GM12801 (cell line): ENCODE data around the gene CASKIN1.

ENCODE experiments used
- TF ChIP-seq, protein P1 (sequence below): IDR thresholded peaks from one replicate; pipeline ENCODE4 v1.5.1; 2011; ENCODE audit warnings: control low read depth; ENCODE audit not compliant: insufficient read length; ENCODE audit errors: extremely low read depth

Gene CASKIN1

DNA sequence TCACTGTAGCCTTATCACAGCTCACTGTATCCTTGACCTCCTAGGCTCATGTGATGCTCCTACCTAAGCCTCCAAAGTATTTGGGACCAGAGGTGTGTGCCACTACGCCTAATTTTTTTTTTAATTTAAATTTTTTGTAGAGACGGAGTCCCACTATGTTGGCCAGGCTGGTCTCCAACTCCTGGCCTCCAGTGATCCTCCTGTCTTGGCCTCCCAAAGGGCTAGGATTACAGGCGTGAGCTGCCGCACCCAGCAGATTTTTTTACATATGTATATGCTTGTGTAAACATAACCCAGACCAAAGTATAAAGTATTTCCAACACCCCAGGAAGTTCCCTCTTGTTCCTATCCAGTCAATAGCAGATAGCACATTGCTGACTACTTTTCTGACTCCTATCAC, 19.9 kb upstream of the CASKIN1 start:
- TF ChIP-seq, protein P1, sequence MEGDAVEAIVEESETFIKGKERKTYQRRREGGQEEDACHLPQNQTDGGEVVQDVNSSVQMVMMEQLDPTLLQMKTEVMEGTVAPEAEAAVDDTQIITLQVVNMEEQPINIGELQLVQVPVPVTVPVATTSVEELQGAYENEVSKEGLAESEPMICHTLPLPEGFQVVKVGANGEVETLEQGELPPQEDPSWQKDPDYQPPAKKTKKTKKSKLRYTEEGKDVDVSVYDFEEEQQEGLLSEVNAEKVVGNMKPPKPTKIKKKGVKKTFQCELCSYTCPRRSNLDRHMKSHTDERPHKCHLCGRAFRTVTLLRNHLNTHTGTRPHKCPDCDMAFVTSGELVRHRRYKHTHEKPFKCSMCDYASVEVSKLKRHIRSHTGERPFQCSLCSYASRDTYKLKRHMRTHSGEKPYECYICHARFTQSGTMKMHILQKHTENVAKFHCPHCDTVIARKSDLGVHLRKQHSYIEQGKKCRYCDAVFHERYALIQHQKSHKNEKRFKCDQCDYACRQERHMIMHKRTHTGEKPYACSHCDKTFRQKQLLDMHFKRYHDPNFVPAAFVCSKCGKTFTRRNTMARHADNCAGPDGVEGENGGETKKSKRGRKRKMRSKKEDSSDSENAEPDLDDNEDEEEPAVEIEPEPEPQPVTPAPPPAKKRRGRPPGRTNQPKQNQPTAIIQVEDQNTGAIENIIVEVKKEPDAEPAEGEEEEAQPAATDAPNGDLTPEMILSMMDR, result no peak

DNA sequence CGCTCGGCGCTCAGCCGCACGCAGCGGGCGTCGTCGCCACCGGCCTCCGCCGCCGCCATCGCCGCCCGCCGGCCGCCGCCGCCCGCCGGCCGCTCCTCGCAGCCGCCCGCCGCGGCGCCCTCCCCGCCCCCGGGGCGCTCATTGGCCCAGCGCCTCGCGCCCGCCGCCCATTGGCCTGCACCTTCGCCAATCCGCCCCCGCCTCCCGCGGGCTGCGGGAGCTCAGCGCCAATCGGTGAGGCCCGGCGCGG, 18.2 kb upstream of the CASKIN1 start, which contains the start of gene PGP:
PGP (minus strand) TSS at position 122 of the 250 bp plus-strand sequence; CDS start at position 59, 63 bp downstream.
- TF ChIP-seq, protein P1, result no peak

DNA sequence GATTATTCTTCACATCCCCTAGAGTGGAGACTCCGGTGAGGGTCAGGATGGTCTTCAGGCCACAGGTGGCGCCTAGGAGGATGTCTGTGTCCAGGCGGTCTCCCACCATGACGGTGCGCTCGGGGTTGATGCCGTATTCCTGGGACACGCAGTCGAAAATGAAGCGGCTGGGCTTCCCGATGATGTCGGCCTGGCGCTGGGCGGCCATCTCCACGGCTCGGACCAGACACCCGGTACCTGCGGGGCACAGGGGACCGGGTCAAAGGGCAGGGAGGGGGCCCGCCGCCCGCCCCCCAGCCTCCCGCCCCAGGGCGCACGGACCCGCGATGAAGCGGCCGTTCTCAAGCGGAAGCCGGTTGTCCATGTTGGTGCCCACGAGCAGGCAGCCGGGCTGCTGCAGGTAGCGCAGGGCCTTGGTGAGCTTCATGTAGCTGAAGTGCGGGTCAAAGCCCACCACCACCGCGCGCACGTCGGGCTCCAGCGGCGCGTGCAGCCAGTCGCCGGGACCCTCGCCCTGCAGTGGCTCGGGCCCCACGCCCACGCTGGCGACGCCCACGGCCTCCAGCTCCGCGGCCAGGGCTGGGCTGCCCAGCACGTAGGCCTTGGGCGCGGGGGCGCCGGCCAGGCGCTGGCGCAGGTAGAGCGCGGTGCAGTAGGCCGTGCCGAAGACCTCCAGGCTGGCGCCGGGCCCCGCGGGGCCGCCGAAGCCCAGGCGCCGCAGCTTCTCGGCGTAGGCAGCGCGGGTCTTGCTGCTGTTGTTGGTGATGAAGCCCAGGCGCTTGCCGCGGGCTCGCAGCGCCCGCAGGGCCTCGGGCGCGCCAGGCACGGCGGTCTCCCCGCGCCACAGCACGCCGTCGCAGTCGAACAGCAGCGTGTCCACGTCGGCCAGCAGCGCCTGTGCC, 17.7 kb upstream of the CASKIN1 start:
- TF ChIP-seq, protein P1, result no peak

DNA sequence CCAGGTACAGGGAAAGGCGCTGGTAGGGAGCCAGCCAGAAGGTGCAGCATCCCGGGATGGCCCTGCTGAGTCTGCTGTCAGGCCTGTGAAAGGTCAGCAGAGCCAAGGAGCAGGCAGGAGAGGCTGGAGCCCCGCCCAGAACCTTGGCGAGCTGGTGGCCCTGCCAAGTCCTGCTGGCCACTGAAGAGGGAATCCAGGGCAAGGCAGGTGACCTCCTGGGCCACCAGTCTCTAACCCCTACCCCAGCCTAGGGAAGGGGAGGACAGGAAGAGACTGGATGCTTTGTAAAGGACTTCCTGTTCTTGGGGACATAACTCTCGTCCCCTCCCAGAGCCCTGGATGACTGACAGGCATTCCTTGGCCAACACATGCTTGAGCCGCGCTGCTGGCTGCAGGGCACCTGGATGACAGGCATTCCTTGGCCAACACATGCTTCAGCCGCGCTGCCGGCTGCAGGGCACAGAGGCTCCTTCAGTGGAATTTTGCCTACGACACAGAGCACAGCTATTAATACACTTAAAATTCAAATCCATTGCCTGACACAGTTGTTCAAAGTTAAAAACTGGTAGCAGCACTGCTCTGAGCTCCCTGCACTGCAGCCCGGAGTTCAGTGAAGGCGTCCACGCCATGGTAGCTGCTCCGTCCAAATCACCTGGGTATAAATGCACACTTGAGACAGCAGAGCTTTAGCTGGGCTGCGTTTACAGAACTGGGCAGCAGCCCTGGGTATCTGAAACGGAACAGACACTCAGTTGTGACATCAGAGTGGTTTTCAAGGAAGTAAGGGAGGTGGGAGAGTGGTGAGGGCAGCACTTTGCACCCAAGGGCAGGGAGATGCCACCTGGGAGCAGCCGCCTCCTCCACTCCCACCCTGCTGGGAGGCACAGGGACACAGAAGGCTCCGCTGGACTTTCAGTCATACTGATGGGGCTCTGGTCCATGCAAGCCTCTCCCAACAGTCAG, 16.2 kb upstream of the CASKIN1 start:
- TF ChIP-seq, protein P1, result no peak

DNA sequence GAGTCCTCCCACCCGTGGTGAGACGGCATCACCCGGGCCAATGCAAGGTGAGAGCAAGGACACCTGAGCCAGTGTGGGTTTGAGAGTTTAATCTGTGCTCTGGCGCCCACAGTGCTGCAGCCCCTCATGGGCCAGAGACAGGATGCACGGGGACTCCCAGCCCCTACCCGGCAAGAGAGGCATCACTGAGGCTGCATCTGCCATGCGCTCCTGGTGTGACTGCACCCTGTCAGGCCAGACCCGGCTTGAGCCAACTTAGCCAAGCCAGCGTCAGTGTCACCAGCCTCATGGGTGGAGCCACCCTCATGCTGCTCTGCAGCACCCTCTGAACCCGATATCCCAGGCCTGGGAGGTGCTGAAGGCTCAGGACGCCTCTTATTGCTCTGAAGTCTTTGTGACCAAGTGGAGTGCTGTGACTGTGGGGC, 15.5 kb upstream of the CASKIN1 start:
- TF ChIP-seq, protein P1, result no peak

DNA sequence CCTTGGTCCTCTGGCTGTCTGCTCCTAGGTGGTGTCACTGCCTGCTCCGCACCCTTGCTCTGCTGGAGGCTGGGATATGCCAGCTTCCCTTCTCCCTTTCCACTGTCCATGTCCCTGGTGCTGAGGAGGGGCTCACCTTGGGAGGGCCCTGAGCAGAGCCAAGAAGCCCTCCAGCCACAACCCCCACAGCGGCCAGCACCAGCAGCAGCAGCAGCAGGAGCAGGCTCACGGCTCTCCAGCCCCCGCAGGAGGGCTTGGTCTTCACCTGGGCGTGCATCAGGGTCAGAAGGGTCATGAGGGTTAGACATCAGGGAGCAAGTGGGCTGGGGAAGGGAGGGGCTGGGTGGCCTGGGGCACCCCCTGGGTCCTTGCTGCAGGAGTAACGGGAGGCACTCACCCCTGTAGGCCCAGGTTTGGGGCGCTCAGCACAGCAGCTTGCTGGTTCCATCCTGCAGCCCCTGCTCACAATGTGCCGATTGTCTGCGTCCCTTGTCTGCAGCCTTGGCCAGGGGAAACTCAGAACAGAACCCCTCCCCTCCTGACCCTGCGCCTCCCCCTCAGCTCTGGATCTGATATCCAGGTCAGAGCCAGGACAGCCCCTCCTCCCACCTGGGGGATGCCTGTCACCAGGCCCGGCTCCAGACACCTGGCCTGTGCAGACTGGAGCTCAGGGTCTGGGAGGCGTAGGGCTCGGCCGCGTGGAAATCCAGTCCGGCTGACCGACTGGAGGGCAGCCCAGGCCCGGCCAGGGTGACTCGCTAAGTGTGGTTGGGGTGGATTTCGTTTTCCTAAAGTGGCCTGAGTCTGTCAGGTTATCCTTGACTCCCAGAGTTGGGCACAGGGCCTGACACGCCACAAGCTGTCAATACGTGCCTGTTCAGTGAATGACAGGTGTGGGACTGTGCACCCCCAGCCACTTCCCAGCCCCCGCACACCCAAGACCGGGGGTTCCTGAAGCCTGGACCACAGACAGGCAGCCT, 14.3 kb upstream of the CASKIN1 start, which contains the start of gene BRICD5:
BRICD5 (minus strand) TSS at position 478 of the 980 bp plus-strand sequence; CDS start at position 448, 30 bp downstream.
- TF ChIP-seq, protein P1, result no peak

DNA sequence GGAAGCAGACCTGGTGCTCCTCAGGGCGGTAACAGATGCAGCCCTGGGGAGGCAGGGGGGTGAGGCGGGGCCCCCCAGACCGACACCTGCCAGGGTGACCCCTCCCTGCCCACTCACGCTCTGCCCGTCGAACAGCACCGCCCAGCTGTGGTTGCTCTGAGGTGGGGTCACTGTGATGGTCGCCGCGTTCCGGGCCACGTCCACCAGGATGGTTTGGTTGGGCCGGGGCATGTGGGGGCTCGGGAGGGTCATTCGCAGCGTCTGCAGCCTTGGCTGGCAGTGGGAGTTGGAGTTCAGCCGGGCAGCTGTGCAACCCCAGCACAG, 13.6 kb upstream of the CASKIN1 start:
- TF ChIP-seq, protein P1, result no peak
